PC-9 (cell line): ENCODE measurements around the gene FBXO36. TPM values are rescaled to one million over a fixed set of nuclear protein-coding genes. Genes with fewer than 3 reads are reported as not detected.

Experiments used
- BruUV-seq: library from RNA; stranded (reverse); fragments of 400-500 nt; replicated peaks from 2 replicates; lab custom pipeline; 2021; lab: Mats Ljungman, UMichigan
- CTCF ChIA-PET: fragments of 300-600 bp; sonication (Branson Sonifier 250); formaldehyde crosslinking; loops from one replicate; lab custom pipeline; 2022; ENCODE audit warnings: antibody characterized with exemption; lab: Charles Lee
- POLR2A ChIA-PET: fragments of 300-600 bp; sonication (Branson Sonifier 250); formaldehyde crosslinking; loops from one replicate; lab custom pipeline; 2022; ENCODE audit warnings: antibody characterized with exemption; ENCODE audit not compliant: unreplicated experiment; lab: Charles Lee
- DNase-seq, 2 experiments: peaks; one replicate each; pipeline versions ENCODE4 v3.0.0 to v3.0.0-alpha.2; 2015 to 2022; ENCODE audit warnings: mixed read lengths in 1 of 2
- H2AFZ ChIP-seq: fragments of 200-600 bp; sonication (generic); 2 replicates; pipeline ENCODE4 v1.8.1; 2017; ENCODE audit warnings: antibody characterized with exemption
- H3F3A ChIP-seq: fragments of 200-600 bp; sonication (generic); 2 replicates; pipeline ENCODE4 v1.8.1; 2017; ENCODE audit warnings: antibody characterized with exemption, mild to moderate bottlenecking, low read depth; ENCODE audit not compliant: insufficient read depth
- H3K27ac ChIP-seq: fragments of 200-600 bp; sonication (generic); 2 replicates; pipeline ENCODE4 v1.6.1; 2016; ENCODE audit warnings: mixed run types
- H3K27me3 ChIP-seq: fragments of 200-600 bp; sonication (generic); 2 replicates; pipeline ENCODE4 v1.6.1; 2016; ENCODE audit warnings: low read depth, mixed run types; ENCODE audit not compliant: insufficient read depth
- H3K36me3 ChIP-seq: fragments of 200-600 bp; sonication (generic); 2 replicates; pipeline ENCODE4 v1.6.1; 2016; ENCODE audit warnings: low read depth, mixed run types
- H3K4me1 ChIP-seq: fragments of 200-600 bp; sonication (generic); replicated peaks from 2 replicates; pipeline ENCODE4 v1.6.1; 2016; ENCODE audit warnings: mixed run types; ENCODE audit not compliant: insufficient read depth
- H3K4me2 ChIP-seq: fragments of 200-600 bp; sonication (generic); 2 replicates; pipeline ENCODE4 v1.6.1; 2017; ENCODE audit warnings: mixed run types
- H3K4me3 ChIP-seq: fragments of 200-600 bp; sonication (generic); 2 replicates; pipeline ENCODE4 v1.6.1; 2016; ENCODE audit warnings: mixed run types
- H3K79me2 ChIP-seq: fragments of 200-600 bp; sonication (generic); 2 replicates; pipeline ENCODE4 v1.6.1; 2017; ENCODE audit warnings: low read depth, mixed run types
- H3K9me2 ChIP-seq: fragments of 200-600 bp; sonication (generic); 2 replicates; pipeline ENCODE4 v1.8.1; 2017; ENCODE audit warnings: mild to moderate bottlenecking; ENCODE audit not compliant: insufficient read depth
- H3K9me3 ChIP-seq: fragments of 200-600 bp; sonication (generic); 2 replicates; pipeline ENCODE4 v1.8.1; 2016; ENCODE audit warnings: low read depth; ENCODE audit not compliant: insufficient read depth
- H4K20me1 ChIP-seq: fragments of 200-600 bp; sonication (generic); 2 replicates; pipeline ENCODE4 v1.8.1; 2017; ENCODE audit not compliant: insufficient read depth
- CTCF ChIP-seq: fragments of 200-600 bp; sonication (generic); conservative IDR thresholded peaks from 2 replicates; pipeline ENCODE4 v1.6.1; 2017; ENCODE audit warnings: mixed run types, antibody characterized with exemption, mild to moderate bottlenecking, moderate library complexity
- EZH2 ChIP-seq: fragments of 200-600 bp; sonication (generic); IDR thresholded peaks from 2 replicates; pipeline ENCODE4 v1.8.0; 2017; ENCODE audit warnings: antibody characterized with exemption, low read depth
- intact Hi-C: fragments of 100-400 bp; cut with micrococcal nuclease; formaldehyde crosslinking; loops from one replicate; pipeline ENCODE4 v1.10.0; 2022; ENCODE audit not compliant: unreplicated experiment
- total RNA-seq: library from RNA; stranded (reverse); gene quantifications from 2 replicates; pipeline ENCODE4 v1.2.3, GENCODE V29; 2021

The FBXO36 gene
- total RNA-seq, 1 experiment from 2014 or later, result 3.9 TPM

GRCh38 chr2:229925201-229925600, 2.9 kb downstream of the FBXO36 start:
- Histone ChIP-seq H3K36me3 (no peaks in the 10 kb centered on the region), H3K27ac (no peak overlapping the region), H4K20me1 (peaks cover 12% of the 10 kb centered on the region), H3F3A (peaks cover 36% of the 10 kb centered on the region), H3K4me1 (peaks cover 37% of the 10 kb centered on the region), H3K4me2 (no peak overlapping the region), H3K9me2 (no peaks in the 10 kb centered on the region), H3K27me3 (no peaks in the 10 kb centered on the region), H3K4me3 (no peak overlapping the region), H3K79me2 (peaks cover 42% of the 10 kb centered on the region), H3K9me3 (no peaks in the 10 kb centered on the region), H2AFZ (no peak overlapping the region)
- ChIA-PET CTCF (no interaction called here), POLR2A (no interaction called here)
- BruUV-seq, result no TSS peak
- TF ChIP-seq EZH2 (no peak), CTCF (no peak)
- intact Hi-C loops, result loop anchor here (10.0 kb wide), 1 partner anchor 690 kb away; no protein-coding TSS in a partner anchor
- no peak for DNase-seq

- ChIA-PET POLR2A (no interaction called here), CTCF (interaction anchor here (0.7 kb wide), 1 partner anchor 834 kb away, joined by 3 read pairs; no protein-coding TSS in a partner anchor)
- no TSS peak for BruUV-seq
- H3K4me2 ChIP-seq, result peak overlapping the region; percentile 25
- TF ChIP-seq CTCF (no peak), EZH2 (no peak)
- no peak overlapping the region for H2AFZ ChIP-seq
- no peaks in the 10 kb centered on the region for H3K27me3 ChIP-seq
- H3K9me2 ChIP-seq, result no peaks in the 10 kb centered on the region
- DNase-seq, result peak in 1 of 2 experiments; percentile 75
- H3K4me3 ChIP-seq, result no peak overlapping the region
- intact Hi-C loops, result loop anchor here (10.0 kb wide), 1 partner anchor 687 kb away; no protein-coding TSS in a partner anchor
- H3K4me1 ChIP-seq, result peaks cover 54% of the 10 kb centered on the region
- peaks cover 44% of the 10 kb centered on the region for H3F3A ChIP-seq
- no peaks in the 10 kb centered on the region for H3K36me3 ChIP-seq
- H3K9me3 ChIP-seq, result no peaks in the 10 kb centered on the region
- peak overlapping the region; percentile 5; the same call in 1 of the 2 replicates for H3K27ac ChIP-seq
- 0 out of 2 replicates have a peak, but pooled peaks cover 5% of the 10 kb centered on the region for H4K20me1 ChIP-seq
- H3K79me2 ChIP-seq, result peaks cover 34% of the 10 kb centered on the region
Observed at GRCh38 chr2:229927817-229928321, 5.6 kb downstream of the FBXO36 start.

- Histone ChIP-seq H2AFZ (no peak overlapping the region), H3K4me2 (peak overlapping the region; percentile 59), H4K20me1 (0 out of 2 replicates have a peak, but pooled peaks cover 5% of the 10 kb centered on the region), H3K27me3 (no peaks in the 10 kb centered on the region), H3K9me3 (no peaks in the 10 kb centered on the region), H3K4me3 (peak overlapping the region; percentile 31; the same call in 1 of the 2 replicates), H3K36me3 (no peaks in the 10 kb centered on the region), H3K4me1 (peaks cover 45% of the 10 kb centered on the region), H3F3A (peaks cover 40% of the 10 kb centered on the region), H3K79me2 (peaks cover 16% of the 10 kb centered on the region), H3K27ac (peak overlapping the region; percentile 76), H3K9me2 (no peaks in the 10 kb centered on the region)
- intact Hi-C loops, result no loop called here
- CTCF ChIA-PET, result no interaction called here
- POLR2A ChIA-PET, result no interaction called here
- DNase-seq, result peak; percentile 46 to 93
- no peak; the same call in 1 of the 2 replicates for TF ChIP-seq CTCF
- TF ChIP-seq EZH2, result no peak
- BruUV-seq, result no TSS peak
Observed at GRCh38 chr2:229930656-229931055, 8.4 kb downstream of the FBXO36 start.
